ENCODE measurements around the gene SMAD3.

Gene SMAD3

GRCh38 chr15:67183443-67184169 is 118.2 kb downstream of the SMAD3 start:
- ATAC-seq (ENCODE audit: insufficient read depth, low read depth) (no peak), DNase-seq (no peak)
- Histone ChIP-seq H3K4me1 (ENCODE audit: insufficient read depth, low read length) (no peaks in the 10 kb centered on the region), H4K20me1 (ENCODE audit: insufficient read depth, low read length) (0 out of 2 replicates have a peak, but pooled peaks cover 4% of the 10 kb centered on the region), H3K4me3 (ENCODE audit: low read depth in 1 of 2, low read length in 2 of 2) (no peak overlapping the region), H3K27ac (ENCODE audit: low read length) (no peak overlapping the region), H3K36me3 (ENCODE audit: insufficient read depth, low read length) (no peaks in the 10 kb centered on the region), H3K79me2 (ENCODE audit: insufficient read depth, low read length) (no peaks in the 10 kb centered on the region), H3K4me2 (ENCODE audit: insufficient read depth, low read length) (no peak overlapping the region), H3K27me3 (ENCODE audit: insufficient read depth, low read length, poor library complexity) (no peaks in the 10 kb centered on the region), H3K9me3 (ENCODE audit: insufficient read depth, low read length, severe bottlenecking) (no peaks in the 10 kb centered on the region), H2AFZ (ENCODE audit: low read depth, low read length) (no peak overlapping the region), H3K9ac (ENCODE audit: low read depth, low read length) (no peak overlapping the region)
- no peak for TF ChIP-seq EZH2 (IDR thresholded peaks at IDR 0.05; ENCODE audit: borderline replicate concordance, low read depth, low read length, severe bottlenecking)
- TF ChIP-seq CTCF (IDR thresholded peaks at IDR 0.05; ENCODE audit: borderline replicate concordance, extremely low read depth, low read length, poor library complexity, severe bottlenecking), result no peak

- Histone ChIP-seq H3K27me3 (ENCODE audit: insufficient read depth, low read length, poor library complexity) (no peaks in the 10 kb centered on the region), H3K4me3 (ENCODE audit: low read depth in 1 of 2, low read length in 2 of 2) (no peak overlapping the region), H4K20me1 (ENCODE audit: insufficient read depth, low read length) (0 out of 2 replicates have a peak, but pooled peaks cover 4% of the 10 kb centered on the region), H3K79me2 (ENCODE audit: insufficient read depth, low read length) (no peaks in the 10 kb centered on the region), H3K4me1 (ENCODE audit: insufficient read depth, low read length) (no peaks in the 10 kb centered on the region), H3K36me3 (ENCODE audit: insufficient read depth, low read length) (no peaks in the 10 kb centered on the region), H3K27ac (ENCODE audit: low read length) (no peak overlapping the region), H3K9me3 (ENCODE audit: insufficient read depth, low read length, severe bottlenecking) (no peaks in the 10 kb centered on the region), H3K4me2 (ENCODE audit: insufficient read depth, low read length) (no peak overlapping the region), H2AFZ (ENCODE audit: low read depth, low read length) (no peak overlapping the region), H3K9ac (ENCODE audit: low read depth, low read length) (no peak overlapping the region)
- TF ChIP-seq CTCF (IDR thresholded peaks at IDR 0.05; ENCODE audit: borderline replicate concordance, extremely low read depth, low read length, poor library complexity, severe bottlenecking), result no peak
- TF ChIP-seq EZH2 (IDR thresholded peaks at IDR 0.05; ENCODE audit: borderline replicate concordance, low read depth, low read length, severe bottlenecking), result no peak
- DNase-seq, result no peak
- no peak for ATAC-seq (ENCODE audit: insufficient read depth, low read depth)
These were observed 119.0 kb downstream of the SMAD3 start for GRCh38 chr15:67184208-67184925.

- Histone ChIP-seq H4K20me1 (ENCODE audit: insufficient read depth, low read length) (0 out of 2 replicates have a peak, but pooled peaks cover 4% of the 10 kb centered on the region), H3K4me1 (ENCODE audit: insufficient read depth, low read length) (no peaks in the 10 kb centered on the region), H3K4me3 (ENCODE audit: low read depth in 1 of 2, low read length in 2 of 2) (no peak overlapping the region), H3K4me2 (ENCODE audit: insufficient read depth, low read length) (no peak overlapping the region), H3K9ac (ENCODE audit: low read depth, low read length) (no peak overlapping the region), H3K36me3 (ENCODE audit: insufficient read depth, low read length) (no peaks in the 10 kb centered on the region), H3K27me3 (ENCODE audit: insufficient read depth, low read length, poor library complexity) (no peaks in the 10 kb centered on the region), H2AFZ (ENCODE audit: low read depth, low read length) (no peak overlapping the region), H3K9me3 (ENCODE audit: insufficient read depth, low read length, severe bottlenecking) (no peaks in the 10 kb centered on the region), H3K27ac (ENCODE audit: low read length) (no peak overlapping the region), H3K79me2 (ENCODE audit: insufficient read depth, low read length) (no peaks in the 10 kb centered on the region)
- ATAC-seq (ENCODE audit: insufficient read depth, low read depth) (no peak), DNase-seq (no peak)
- no peak for TF ChIP-seq CTCF (IDR thresholded peaks at IDR 0.05; ENCODE audit: borderline replicate concordance, extremely low read depth, low read length, poor library complexity, severe bottlenecking)
- TF ChIP-seq EZH2 (IDR thresholded peaks at IDR 0.05; ENCODE audit: borderline replicate concordance, low read depth, low read length, severe bottlenecking), result no peak
These were observed 119.6 kb downstream of the SMAD3 start for GRCh38 chr15:67185051-67185450.
